ENCODE data around the gene LIPG.

DNA sequence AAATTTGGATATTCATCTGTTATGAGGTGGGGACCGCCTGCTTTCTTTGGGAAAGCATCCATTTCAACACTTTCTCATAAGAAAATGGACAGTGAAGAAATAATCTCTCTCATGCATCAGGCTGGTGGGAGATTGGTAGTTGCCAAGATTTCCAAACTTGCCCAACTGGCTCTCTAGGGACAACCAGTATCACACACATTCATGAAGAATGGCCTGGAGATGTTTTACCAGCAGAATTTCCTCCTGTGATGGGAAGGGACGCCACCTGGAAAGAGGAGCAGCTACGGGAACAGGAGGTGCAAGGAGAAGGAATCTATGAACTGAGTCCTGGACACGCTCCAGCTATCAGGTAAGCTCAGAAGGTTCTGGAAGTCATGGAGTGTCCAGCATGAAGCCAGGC is 39.4 kb downstream of the LIPG start:
- TF ChIP-seq CTCF (IDR thresholded peaks at IDR 0.05; ENCODE audit: poor library complexity) (no peak), EZH2phosphoT487 (IDR thresholded peaks at IDR 0.05; ENCODE audit: low read depth, severe bottlenecking, unreplicated experiment) (no peak)
